Neutrophil (primary cell): ENCODE results near the gene EPS8L1.

Source experiments
- H3K27ac ChIP-seq: fragments of 200-600 bp; sonication (generic); 2 replicates; pipeline ENCODE4 v1.5.1; 2016; ENCODE audit warnings: mild to moderate bottlenecking, moderate library complexity
- H3K27me3 ChIP-seq: fragments of 200-600 bp; sonication (generic); 2 replicates; pipeline ENCODE4 v1.6.0; 2016; ENCODE audit warnings: mild to moderate bottlenecking
- H3K36me3 ChIP-seq: fragments of 200-600 bp; sonication (generic); 2 replicates; pipeline ENCODE4 v1.5.1; 2017
- H3K4me1 ChIP-seq, 2 experiments: fragments of 200-600 bp in 1 of 2; sonication (generic) in 1 of 2; 1 replicate in 1 of 2; 2 replicates in 1 of 2; pipeline versions ENCODE4 v1.5.1 to v1.6.1; 2013 to 2016; ENCODE audit warnings: low read depth in 1 of 2, low read length in 1 of 2, mild to moderate bottlenecking in 1 of 2, moderate library complexity in 1 of 2; ENCODE audit not compliant: control insufficient read depth in 1 of 2, insufficient read depth in 1 of 2
- H3K4me3 ChIP-seq, 2 experiments: fragments of 200-600 bp in 1 of 2; sonication (generic) in 1 of 2; 1 replicate in 1 of 2; 2 replicates in 1 of 2; pipeline ENCODE4 v1.5.1; 2013 to 2016; ENCODE audit warnings: low read depth in 1 of 2, low read length in 1 of 2, mild to moderate bottlenecking in 1 of 2, moderate library complexity in 1 of 2
- H3K9me3 ChIP-seq: fragments of 200-600 bp; sonication (generic); 2 replicates; pipeline ENCODE4 v1.5.1; 2016
- TF ChIP-seq, protein P1 (sequence below): fragments of 200-600 bp; sonication (generic); IDR thresholded peaks from 2 replicates; pipeline ENCODE4 v1.5.1; 2016; ENCODE audit warnings: antibody characterized with exemption

Gene EPS8L1

DNA sequence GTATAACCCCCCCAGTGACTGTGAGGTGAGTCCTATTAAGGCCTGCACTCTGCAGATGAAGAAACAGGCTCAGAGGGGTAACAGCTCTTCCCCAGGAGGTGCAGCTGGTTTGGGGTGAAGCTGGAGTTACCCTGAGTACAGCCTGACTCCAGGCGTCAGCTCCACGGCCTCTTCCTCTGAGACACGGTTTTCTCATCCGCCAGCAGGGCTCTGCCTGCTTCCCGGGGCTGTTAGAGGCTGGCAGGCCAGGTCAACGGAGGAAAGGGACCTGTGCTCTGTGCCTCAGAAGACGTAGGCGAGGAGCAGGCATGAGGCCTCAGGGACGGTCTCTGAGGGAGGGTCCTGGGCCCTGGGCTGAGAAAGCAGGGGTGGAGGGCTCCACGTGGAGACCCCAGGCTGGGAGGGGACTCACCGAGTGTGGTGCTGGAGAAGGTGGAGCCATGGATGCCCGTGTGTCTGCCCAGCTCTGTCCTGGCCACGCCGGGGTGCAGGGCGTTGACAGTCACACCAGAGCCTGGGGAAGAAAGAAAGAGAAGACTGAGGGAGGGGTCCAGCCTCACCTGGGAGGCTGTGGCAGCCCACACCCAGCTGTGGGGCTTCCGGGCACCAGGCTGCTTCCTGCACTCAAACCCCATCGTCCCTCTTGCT is 28.6 kb upstream of the EPS8L1 start:
- no peaks in the 10 kb centered on the region for H3K4me1 ChIP-seq
- TF ChIP-seq, protein P1, sequence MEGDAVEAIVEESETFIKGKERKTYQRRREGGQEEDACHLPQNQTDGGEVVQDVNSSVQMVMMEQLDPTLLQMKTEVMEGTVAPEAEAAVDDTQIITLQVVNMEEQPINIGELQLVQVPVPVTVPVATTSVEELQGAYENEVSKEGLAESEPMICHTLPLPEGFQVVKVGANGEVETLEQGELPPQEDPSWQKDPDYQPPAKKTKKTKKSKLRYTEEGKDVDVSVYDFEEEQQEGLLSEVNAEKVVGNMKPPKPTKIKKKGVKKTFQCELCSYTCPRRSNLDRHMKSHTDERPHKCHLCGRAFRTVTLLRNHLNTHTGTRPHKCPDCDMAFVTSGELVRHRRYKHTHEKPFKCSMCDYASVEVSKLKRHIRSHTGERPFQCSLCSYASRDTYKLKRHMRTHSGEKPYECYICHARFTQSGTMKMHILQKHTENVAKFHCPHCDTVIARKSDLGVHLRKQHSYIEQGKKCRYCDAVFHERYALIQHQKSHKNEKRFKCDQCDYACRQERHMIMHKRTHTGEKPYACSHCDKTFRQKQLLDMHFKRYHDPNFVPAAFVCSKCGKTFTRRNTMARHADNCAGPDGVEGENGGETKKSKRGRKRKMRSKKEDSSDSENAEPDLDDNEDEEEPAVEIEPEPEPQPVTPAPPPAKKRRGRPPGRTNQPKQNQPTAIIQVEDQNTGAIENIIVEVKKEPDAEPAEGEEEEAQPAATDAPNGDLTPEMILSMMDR: no peak
- H3K4me3 ChIP-seq: no peak overlapping the region
- H3K27me3 ChIP-seq: peaks cover 15% of the 10 kb centered on the region
- no peaks in the 10 kb centered on the region for H3K9me3 ChIP-seq
- no peaks in the 10 kb centered on the region for H3K36me3 ChIP-seq
- no peak overlapping the region for H3K27ac ChIP-seq

DNA sequence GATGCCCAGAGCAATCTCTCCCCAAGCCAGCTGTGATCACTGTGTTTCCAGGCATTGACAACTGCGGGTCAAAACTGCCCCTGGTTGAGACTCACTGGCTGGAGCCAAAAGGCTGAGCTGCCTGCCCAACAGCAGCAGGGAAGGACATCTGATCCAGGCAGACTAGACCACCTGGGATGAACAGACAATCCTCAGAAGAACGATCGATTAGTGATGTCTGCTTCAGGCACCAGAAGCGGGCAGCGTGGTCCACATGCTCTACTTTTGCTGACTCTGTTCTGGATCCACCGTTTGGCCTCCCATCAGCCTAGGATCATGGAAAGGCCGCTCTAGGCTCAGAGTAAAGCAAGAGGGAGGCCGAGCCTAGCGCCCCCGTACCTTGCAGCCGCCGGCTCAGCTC is 27.7 kb upstream of the EPS8L1 start:
- Histone ChIP-seq H3K9me3 (no peaks in the 10 kb centered on the region), H3K27me3 (peaks cover 6% of the 10 kb centered on the region), H3K27ac (no peak overlapping the region), H3K4me3 (no peak overlapping the region), H3K36me3 (no peaks in the 10 kb centered on the region), H3K4me1 (no peaks in the 10 kb centered on the region)
- TF ChIP-seq, protein P1: no peak

DNA sequence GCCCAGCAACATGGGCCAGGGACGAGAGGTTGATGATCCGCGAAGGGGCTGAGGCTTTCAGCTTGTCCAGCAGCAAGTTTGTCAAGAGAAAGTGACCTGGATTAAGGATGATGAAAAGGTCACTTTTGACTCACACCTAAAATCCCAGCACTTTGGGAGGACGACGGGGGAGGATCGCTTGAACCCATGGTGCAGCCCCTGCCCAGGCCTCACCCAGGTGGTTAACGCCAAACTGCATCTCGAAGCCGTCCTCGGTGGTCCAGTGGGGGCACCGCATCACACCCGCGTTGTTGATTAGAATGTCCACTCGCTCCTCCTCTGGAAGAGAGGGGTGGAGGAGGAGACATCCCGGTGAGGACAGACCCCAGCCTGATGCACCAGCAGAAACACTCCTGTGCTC is 27.2 kb upstream of the EPS8L1 start:
- H3K27ac ChIP-seq: no peak overlapping the region
- no peak overlapping the region for H3K4me3 ChIP-seq
- no peaks in the 10 kb centered on the region for H3K36me3 ChIP-seq
- no peaks in the 10 kb centered on the region for H3K4me1 ChIP-seq
- peaks cover 1% of the 10 kb centered on the region for H3K27me3 ChIP-seq
- TF ChIP-seq, protein P1: no peak
- H3K9me3 ChIP-seq: no peaks in the 10 kb centered on the region

DNA sequence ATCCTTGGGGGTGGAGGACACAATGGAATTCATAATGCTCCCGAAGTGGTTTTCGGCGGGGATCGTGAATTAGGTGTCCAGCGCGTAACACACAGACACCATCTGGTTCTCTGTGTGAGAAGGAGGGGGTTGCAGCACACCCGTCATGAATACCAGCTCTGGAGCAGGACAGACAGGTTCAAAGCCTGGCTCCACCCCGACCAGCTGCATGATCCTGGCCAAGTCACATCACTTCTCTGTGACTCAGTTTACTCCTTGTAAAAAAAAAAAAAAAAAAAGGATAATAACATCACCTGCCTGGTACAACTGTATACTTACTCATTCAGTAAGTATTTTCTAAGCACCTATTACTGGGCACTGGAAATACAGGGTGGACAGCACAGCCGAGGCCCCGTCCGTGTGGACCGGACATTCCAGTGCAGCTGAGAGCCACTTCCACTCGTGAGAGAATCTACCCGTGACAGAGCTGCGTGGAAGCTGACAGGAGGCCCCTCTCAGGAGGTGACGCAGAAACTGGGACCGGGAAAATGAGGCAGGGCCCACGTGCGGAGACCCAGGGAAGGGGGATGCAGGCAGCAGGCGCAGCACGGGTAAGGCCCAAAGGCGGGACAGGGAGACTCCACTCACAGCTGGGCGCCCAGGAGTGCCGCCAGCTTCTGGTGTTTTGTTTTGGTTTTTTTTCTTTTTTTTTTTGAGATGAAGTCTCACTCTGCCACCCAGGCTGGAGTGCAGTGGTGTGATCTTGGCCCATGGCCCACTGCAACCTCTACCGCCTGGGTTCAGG is 24.7 kb upstream of the EPS8L1 start:
- Histone ChIP-seq H3K4me3 (no peak overlapping the region), H3K4me1 (no peaks in the 10 kb centered on the region), H3K27ac (no peak overlapping the region), H3K9me3 (no peaks in the 10 kb centered on the region), H3K36me3 (no peaks in the 10 kb centered on the region), H3K27me3 (no peaks in the 10 kb centered on the region)
- TF ChIP-seq, protein P1: no peak

DNA sequence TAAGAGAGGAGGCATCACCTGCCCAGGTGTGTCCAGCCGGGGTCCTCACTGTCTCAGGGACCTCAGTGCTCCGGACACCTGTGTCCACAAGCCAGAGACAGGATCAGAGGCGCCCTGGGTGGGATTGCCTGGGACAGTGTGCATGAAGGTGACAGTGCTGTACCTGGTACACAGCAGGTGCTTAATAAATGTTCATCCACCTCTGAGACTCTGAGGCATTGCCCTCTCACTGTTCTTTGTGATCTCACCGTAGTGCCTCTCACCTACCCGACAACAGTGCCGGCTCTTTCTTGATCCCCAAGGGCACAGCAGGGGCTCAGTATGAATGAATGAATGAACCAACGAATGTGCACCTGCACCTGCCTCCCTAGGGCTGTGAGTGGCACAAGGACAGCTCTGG is 21.9 kb upstream of the EPS8L1 start:
- no peak overlapping the region for H3K27ac ChIP-seq
- no peak overlapping the region for H3K4me3 ChIP-seq
- no peaks in the 10 kb centered on the region for H3K4me1 ChIP-seq
- H3K36me3 ChIP-seq: no peaks in the 10 kb centered on the region
- no peaks in the 10 kb centered on the region for H3K27me3 ChIP-seq
- H3K9me3 ChIP-seq: no peaks in the 10 kb centered on the region
- TF ChIP-seq, protein P1: no peak
